DMS153 treated with DMSO at 0.1 percent for 48 hours (cell line): Measurements from ENCODE around the gene SLC25A21.
"Not testable (repeated sequence)": the region's sequence is repeated elsewhere in the genome, so short reads cannot be mapped to it uniquely, and the experiment has no call there.

Experiments
- DNase-seq: peaks from one replicate; lab custom pipeline; 2025; ENCODE audit not compliant: unreplicated experiment; lab: John Stamatoyannopoulos, UW

The SLC25A21 gene

DNA sequence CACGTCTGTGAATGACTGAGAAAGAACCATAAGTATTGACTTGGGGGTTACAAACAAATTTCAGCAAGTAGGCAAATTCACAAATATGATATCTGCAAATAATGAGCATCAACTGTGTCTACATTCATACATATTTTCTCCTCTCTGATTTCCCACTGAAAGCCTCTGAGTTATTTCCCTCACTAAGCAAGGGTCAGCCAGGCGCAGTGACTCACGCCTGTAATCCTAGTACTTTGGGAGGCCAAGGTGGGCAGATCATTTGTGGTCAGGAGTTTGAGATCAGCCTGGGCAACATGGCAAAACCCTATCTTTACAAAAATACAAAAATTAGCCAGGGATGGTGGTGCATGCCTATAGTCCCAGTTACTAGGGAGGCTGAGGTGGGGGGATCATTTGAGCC lies 80.8 kb downstream of the SLC25A21 start:
- DNase-seq = no peak

DNA sequence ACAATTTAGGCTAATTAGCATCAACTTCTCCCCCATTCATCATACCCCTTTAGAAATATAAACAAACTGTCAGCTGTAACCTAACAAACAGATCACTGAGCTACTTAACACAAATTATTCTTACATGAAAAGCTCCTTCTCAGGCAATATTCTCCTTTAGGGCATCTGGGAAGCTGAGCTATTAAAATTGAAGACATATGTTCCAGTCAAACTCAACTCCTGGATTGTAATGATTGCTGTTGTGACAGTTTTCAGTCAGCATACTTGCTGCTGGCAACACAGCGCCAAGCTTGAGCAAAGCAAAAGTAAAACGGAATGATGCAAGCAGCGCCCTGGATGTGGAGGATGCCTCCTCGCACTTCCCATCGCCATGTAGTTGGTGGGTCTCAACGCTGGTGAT lies 82.4 kb downstream of the SLC25A21 start:
- no peak for DNase-seq

DNA sequence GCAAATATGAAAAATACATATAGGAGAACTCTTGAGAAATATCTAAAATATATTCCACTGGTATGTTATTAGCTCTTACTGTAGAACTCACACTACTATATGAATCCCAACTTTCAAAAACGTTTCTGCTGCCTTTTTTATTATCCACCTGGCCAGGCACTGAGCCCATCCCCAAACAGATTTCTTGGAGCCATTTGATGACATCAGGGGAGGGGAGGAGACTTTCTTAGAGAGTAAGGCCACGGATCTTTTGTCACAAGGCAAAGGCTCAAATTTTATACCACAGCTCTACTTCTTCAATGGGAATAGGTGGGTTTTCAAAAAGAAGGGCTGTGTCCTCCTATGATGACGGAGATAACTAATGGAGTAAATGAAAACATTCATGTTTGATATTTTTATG lies 83.0 kb downstream of the SLC25A21 start:
- no peak for DNase-seq

DNA sequence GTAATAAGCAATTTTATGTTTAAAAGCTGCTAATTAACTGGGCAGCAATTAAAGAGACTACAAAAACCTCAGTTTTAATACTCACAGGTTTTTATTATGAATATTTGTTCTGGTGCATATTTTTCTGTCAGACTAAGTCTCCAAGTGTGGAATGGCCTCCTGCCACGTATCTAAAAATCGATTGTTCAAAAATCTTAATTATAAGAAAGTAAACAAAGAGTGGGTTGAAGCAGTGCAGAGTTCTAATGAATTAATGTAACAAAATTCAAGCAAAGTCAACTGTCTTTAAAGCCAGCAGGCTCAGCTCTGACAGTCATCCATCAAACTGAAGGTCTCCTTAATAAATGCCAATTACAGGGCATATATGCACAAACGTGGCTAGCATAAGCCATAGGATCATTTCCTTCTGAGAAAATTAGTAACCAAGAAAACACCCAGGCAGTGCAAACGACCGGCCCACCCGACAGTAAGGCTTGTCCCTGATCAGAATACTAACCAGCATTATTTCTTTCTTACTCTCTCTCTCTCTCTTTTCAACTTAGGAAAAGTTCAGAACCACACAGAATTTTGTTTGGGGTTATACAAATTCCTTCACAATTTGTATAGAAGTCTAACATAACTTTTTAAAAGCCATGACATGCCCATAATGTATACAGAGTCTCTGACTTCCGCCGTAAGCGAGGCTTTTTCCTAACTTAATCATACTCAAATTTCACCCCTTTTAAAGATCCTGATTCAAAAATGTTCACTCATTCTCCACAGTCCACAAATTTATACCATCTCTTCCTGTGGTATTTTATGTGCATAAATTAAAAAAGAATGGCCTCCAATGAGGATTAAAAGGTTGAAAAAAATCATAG lies 83.8 kb downstream of the SLC25A21 start:
- no peak for DNase-seq

DNA sequence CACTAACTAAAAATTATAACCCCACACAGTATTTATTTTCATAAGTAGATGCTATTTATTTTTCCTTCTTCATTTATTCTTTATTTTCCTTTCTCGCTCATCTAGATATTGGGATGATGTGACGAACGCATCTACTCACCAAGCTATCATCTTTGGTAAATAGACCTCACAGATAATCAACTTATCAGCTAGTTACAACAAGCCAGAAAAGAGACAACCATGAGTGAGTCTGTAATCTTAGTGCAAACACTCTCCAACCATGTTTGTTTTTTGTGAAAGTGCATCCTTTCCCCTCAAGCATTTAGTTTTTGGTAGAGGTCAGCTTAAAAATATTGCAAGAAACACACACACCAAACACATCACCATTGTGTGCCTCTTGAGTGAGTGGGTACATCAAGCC lies 84.9 kb downstream of the SLC25A21 start:
- DNase-seq = no peak

DNA sequence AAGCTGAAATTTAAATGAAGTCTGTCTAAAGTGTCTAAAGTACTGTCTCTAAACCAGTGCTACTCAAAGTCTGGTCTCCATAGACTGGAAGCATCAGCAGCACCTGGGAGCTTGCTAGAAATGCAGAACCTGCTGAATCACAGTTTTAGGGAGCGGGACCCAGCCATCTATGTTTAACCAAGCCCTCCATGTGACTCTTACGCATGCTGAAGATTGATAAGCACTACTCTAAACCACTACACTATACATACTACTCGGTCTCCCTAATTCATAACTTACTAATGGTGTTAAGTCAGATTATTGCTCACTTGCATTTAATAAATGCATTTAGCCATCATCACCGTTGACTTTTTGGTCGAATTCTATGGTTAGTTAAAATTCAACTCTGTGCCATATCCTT lies 88.8 kb downstream of the SLC25A21 start:
- DNase-seq = no peak

DNA sequence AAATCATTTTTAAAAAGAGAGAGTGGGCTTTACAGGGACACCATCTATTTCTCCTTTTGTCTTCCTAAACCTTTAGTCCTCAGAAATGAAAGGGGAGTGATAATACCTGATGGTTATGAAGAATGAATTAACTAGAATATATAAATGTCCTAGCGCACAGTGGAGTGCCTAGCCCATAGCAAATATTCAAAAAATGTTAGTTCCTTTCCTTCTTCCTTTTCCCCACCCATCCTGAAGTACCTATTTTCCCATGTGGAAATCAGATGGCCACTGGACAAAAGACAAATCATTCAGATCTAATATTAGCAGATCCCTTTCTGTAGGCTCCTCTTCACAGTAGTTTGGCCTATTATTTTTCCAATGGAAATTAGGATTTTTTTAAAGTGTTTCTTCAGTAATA lies 90.0 kb downstream of the SLC25A21 start:
- no peak for DNase-seq

DNA sequence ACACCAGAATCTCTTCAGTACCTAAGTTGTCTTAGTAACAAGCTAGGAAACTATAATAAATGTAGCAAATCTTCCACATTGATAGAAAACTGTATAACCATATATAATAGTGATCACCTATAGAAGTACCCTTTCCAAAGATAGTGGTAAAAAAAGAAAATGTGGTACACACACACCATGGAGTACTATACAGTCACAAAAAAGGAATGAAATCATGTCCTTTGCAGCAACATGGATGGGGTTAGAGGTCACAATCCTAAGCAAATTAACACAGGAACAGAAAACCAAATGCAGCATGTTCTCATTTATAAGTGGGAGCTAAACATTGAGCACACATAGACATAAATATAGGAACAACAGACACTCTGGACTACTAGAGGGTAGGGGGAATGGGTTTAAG lies 90.5 kb downstream of the SLC25A21 start:
- no peak for DNase-seq

DNA sequence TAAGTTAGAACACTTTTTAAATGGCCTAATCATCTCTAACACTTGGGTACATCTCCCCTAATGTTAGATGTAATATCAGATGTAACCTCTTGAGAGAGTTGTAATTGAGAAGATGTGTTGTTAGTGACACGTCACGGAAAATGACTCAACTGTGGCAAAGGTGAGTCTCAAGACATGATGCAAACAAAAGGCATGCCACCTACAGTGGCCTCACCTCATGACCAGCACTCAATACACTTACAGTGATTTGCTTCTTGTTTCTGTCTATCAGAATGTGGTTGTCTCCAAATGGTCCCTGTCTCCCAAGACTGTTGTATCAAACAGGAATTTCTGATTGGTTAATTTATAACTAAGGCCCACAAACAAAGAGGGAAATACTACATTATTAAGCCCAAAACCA lies 91.2 kb downstream of the SLC25A21 start:
- no peak for DNase-seq

DNA sequence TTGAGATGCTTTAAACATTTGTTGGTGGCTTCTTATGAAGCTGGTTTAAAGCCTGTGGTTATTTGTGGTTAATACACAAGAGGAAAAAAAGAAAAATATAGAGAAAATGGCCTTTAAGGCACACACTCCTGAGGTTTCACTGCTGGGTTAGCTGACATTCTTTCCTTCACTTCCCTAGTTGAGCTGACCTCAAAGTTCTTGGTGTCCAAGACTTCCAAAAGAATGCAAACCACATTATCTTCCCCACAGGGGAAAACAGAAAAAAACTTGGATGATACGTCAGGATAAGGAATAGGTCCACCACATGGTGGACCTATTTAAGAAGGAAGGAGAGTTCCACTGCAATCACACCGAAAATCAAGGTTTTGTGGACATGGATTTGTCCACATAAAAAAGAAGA lies 94.3 kb downstream of the SLC25A21 start:
- DNase-seq = no peak

DNA sequence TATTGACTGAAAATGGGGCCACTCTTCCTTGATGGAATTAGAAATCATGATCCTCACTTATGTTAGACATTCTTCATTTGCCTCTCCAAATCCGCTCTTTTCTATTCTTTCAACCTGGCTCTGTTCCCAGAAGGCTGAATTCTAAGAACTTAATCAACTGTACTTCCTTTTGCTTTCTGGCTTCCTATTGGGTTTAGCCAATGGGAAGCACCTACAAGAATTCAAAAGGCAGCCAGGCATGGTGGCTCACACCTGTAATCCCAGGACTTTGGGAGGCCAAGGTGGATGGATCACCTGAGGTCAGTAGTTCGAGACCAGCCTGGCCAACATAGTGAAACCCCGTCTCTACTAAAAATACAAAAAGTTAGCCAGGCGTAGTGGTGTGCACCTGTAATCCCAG lies 98.1 kb downstream of the SLC25A21 start:
- DNase-seq = not testable (repeated sequence)

DNA sequence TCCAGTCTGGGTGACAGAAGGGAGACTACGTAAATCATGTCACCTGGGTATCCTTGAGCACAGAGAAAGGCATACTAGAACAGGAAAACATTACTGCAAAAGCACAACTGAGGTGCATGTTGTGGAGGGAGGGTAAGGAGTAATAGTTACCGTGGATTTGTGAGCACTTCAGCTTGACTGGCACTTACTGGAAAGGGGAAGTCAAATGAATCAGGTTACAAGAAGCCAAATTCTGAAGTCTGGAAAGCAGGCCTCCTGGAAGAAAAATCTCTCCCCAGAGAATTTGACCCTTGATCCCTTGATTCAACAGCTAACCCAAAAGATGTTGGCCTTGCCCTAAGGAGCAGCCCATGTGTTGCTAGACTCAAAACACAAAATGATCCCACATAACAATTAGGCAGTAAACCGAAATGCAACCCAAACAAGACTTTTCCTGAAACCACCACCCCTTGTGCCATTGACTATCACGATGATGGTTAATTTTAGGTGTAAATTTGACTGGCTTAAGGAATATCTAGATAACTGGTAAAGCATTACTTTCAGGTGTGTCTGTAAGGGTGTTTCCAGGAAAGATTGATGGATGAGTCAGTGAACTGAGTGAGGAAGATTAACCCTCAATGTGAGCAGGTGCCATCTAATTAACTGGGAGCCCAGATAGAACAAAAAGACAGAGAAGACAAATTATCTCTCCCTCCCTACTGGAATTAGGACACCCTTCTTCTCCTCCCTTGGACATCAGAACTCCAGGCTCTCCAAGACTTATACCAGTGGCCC lies 108.8 kb downstream of the SLC25A21 start:
- DNase-seq = no peak

DNA sequence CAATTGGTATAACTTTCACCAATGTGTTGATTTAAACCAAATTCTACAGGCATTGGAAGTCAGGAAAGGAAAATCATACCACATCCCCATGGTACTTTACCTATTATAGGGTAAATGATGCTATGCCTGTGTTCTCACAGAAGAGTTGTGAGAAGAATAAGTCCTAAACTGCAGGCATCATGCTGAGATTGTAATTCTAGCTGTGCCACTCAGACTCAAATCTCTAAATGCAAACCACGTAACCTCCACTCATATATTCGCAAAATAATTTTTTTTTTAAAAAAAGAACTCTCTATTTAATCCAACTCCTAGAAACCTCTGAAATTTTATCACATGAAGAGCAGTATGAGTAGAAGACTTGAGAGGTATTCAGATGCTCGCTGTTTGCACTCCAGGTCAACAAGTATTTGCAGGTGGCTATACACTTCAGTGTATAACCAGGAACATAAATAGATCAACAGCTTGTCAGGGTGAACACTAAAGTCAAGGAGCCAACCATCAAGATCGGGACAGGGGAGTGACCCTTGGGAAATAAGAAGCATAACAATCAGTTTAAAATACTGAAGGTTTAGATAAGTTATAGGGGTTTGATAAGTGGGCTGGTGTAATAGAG lies 110.1 kb downstream of the SLC25A21 start:
- no peak for DNase-seq

DNA sequence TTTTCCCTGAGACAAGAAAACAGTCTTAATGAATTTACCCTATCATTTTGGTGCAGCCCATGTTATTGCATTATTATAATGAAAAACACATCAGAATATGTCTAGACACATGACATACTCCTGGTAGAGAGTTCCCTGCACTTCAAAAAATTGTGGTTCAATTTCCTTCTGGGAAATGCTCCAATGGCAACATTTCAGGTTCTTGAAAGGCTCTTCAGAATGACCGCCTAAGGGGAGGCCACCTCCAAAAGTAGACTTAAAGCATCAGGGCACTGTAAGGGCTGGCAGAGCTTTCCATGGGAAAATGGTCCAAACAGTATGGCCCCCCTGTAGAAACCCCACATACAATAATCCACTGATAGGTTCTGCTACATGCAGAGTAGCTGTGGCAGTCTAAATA lies 110.7 kb downstream of the SLC25A21 start:
- DNase-seq = no peak

DNA sequence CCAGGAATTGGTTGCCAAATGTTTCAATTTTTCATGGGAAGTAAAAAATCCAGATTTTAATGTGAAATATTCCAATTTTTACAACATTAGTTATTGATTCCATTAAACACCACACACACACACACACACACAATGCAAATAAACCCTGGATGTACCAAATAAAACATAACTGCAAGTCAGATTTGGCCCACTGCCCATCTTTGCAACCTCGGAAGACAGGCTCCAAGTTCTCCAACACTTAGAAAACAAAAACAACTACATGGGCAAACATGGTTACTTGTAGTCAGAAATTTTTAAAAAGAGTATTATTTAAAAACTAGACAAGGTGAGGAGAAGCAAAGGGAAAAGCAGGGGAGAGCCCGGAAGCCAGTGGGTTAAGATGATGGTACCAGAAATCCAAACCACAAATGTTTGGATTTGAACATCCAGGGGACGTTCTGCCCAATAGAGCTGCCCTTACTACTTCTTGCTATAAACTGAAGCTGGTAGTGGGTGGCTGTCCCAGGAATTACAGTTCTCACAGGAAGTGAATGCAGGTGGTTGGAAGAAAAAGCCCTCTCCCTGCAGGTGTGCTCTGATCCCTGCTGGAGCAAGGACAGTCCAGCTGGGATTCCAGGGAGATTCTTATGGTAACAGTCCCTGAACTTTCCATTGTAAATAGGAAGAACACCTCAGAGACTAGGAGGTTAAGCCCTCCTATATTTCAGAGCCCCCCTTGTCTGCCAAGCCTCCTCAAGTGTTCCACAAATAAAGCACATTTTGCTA lies 111.7 kb downstream of the SLC25A21 start:
- DNase-seq = no peak

DNA sequence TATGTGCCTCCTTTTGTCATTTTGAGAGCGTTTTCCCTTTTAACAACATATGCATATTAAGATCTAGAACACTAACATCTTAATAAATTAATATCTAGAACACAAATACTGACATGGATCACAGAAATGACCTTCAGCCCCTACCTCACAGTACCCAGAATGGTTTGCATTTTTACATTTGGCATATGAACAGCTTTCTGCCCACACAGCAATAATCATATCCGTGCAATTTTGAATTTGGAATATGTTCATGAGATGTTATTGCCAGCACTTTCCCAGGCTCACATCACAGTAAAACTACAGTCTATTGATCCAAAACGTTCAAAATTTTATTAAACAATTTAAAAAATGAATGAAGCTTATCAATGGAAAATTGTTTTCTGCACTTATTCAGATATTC lies 114.6 kb downstream of the SLC25A21 start:
- DNase-seq = no peak

DNA sequence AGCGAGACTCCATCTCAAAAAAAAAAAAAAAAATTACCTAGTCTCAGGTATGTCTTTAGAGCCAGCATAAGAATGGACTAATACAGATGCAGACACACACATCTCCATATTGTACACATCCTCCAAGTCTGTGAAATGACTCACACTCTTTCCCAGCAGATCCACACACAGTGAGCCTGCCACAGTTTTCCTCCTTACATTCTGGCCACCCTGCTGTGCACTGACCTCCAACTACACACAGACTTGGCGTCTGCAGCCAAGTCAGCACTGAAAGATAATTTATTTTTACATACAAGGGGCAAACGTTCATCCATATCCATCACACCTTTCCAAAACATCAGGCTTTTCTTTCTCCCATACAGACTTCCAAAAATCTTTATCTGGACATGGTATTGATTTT lies 115.9 kb downstream of the SLC25A21 start:
- DNase-seq = no peak

DNA sequence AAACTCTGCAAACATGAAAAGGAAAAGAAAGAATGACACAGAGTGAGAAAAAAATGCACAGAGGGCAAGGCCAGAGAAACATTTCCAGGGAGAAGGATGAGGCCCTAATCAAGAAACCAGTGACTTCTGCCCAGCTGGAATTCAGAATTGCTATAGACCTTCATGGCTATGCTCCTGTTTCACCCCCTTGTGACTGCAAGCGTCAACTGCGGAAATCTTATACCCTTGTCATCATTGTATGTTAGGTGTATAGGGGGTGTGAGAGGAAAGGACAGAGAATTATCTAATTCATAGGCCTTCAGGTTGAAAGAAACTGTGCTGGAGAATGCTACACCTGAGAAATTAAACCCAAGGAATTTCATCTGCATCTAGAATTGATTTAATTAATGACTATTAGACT lies 117.5 kb downstream of the SLC25A21 start:
- no peak for DNase-seq

DNA sequence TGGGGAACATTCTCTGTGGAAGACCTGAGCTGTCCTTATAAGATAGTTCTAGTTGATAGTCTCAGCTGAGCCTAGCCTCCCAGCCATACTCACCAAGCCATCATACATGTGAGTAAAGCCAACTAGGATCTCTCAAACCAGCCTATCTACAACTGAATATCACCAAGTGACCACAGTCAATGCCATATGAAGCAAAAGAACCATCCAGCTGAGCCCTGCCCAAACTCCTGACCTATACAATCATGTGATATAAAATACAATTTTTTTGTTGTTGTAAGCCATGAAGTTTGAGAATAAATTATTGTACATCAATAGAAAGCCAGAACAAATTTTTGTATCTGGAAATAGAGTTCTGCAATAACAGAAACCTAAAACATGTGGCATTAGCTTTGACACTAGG lies 118.3 kb downstream of the SLC25A21 start:
- DNase-seq = no peak

DNA sequence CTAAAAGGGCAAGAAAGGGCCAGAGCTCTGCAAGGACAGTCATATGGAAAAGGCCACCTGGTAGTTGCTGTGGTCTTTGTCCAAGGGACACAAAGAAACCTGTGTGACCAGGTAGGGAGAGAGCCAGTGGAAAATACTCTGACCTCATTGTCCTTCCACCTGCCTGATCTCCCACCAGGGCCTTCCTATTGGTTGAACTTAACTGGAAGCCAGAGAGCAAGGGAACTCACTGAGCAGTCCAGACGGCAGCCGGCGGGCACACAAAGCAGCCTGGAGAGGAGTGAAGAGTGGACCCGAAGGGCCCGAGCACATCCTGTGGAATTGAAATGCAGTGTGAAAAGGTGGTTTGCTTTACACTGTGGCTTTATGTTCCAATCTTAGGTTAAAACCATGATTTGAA lies 120.7 kb downstream of the SLC25A21 start:
- no peak for DNase-seq

DNA sequence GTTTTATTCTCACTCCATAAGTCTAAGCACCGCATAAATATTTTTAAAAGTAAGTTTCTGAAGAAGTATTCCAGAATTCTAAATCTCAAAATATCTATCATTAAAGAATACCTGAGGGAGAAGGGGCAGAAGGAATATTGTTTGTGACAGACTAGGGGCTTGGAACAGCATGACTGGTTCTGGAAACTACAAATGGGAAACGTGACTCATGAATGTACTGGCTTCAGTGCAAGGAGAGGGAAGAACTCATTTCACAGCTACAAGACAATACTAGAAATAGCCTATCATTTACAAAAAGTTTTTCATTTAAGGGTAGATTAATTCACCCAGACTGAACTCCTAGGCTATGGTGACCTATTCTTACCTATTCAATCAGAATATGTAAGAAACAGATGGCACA lies 121.3 kb downstream of the SLC25A21 start:
- no peak for DNase-seq
